HepG2 (cell line): ENCODE measurements around the gene SLC5A12. TPM values are rescaled to one million over a fixed set of nuclear protein-coding genes. Genes with fewer than 3 reads are reported as not detected.

Experiments used
- ATAC-seq: fragments of 200-7000 bp; cut with Tn5 transposase; 3 replicates; pipeline ENCODE4 v1.9.1; 2020; ENCODE audit warnings: mild to moderate bottlenecking, moderate library complexity
- BruUV-seq: library from RNA; stranded (reverse); fragments of 400-500 nt; replicated peaks from 2 replicates; lab custom pipeline; 2021; lab: Mats Ljungman, UMichigan
- CTCF ChIA-PET: fragments of 300-600 bp; formaldehyde crosslinking; extraction: SDS; loops from one replicate; lab custom pipeline; 2021; ENCODE audit warnings: low total read pairs, inconsistent platforms, low intra/inter-chr PET ratio; lab: Yijun Ruan, JAX
- POLR2A ChIA-PET: fragments of 350-600 bp; sonication (Branson Sonifier 250); formaldehyde crosslinking; loops from one replicate; lab custom pipeline; 2020; ENCODE audit warnings: antibody characterized with exemption, inconsistent platforms; lab: Yijun Ruan, JAX
- DNase-seq: peaks from one replicate; pipeline ENCODE4 v3.0.0-alpha.2; 2015; ENCODE audit warnings: low spot score
- FAIRE-seq: peaks from 3 replicates; lab custom pipeline; 2011; peaks lifted over from hg19 to GRCh38; lab: Jason Lieb, UNC
- H2AFZ ChIP-seq: one replicate; pipeline ENCODE4 v1.6.1; 2011; ENCODE audit warnings: low read length, inconsistent platforms
- H3K27ac ChIP-seq: fragments of 300-600 bp; 3 replicates; pipeline ENCODE4 v1.8.0; 2011; ENCODE audit warnings: mixed run types, mild to moderate bottlenecking, mixed read lengths, low read length, inconsistent platforms; ENCODE audit not compliant: insufficient read depth; ENCODE audit errors: extremely low read length
- H3K27me3 ChIP-seq, 2 experiments: fragments of 200-600 bp in 1 of 2; 2 replicates in 1 of 2; 3 replicates in 1 of 2; pipeline versions ENCODE4 v1.6.0 to v1.8.0; 2011; ENCODE audit warnings: low read length in 2 of 2, mild to moderate bottlenecking in 2 of 2, moderate library complexity in 2 of 2, inconsistent platforms in 1 of 2; ENCODE audit not compliant: insufficient read depth in 2 of 2, control insufficient read depth in 1 of 2
- H3K36me3 ChIP-seq, 2 experiments: fragments of 200-600 bp in 1 of 2; replicated peaks in 1 of 2; 2 replicates in 1 of 2; 3 replicates in 1 of 2; pipeline versions ENCODE4 v1.5.1 to v1.8.0; 2011; ENCODE audit warnings: low read length in 2 of 2, inconsistent platforms in 1 of 2; ENCODE audit not compliant: insufficient read depth in 2 of 2, control insufficient read depth in 1 of 2
- H3K4me1 ChIP-seq: 2 replicates; pipeline ENCODE4 v1.5.1; 2012; ENCODE audit warnings: low read length, inconsistent platforms; ENCODE audit not compliant: insufficient read depth
- H3K4me2 ChIP-seq: 2 replicates; pipeline ENCODE4 v1.6.0; 2011; ENCODE audit warnings: low read depth, low read length, inconsistent platforms
- H3K4me3 ChIP-seq, 3 experiments: fragments of 200-600 bp in 1 of 3; sonication (generic), shearing (Covaris generic) in 1 of 3; replicated peaks in 1 of 3; 2 replicates each; pipeline ENCODE4 v1.5.1; 2011 to 2016; ENCODE audit warnings: low read length in 3 of 3, inconsistent platforms in 2 of 3, low read depth in 2 of 3, mild to moderate bottlenecking in 2 of 3, control low read depth in 1 of 3, mixed read lengths in 1 of 3; ENCODE audit not compliant: insufficient read depth in 1 of 3
- H3K79me2 ChIP-seq: one replicate; pipeline ENCODE4 v1.6.1; 2011; ENCODE audit warnings: low read length, inconsistent platforms; ENCODE audit not compliant: insufficient read depth
- H3K9ac ChIP-seq: 2 replicates; pipeline ENCODE4 v1.6.0; 2011; ENCODE audit warnings: mild to moderate bottlenecking, low read depth, low read length, inconsistent platforms; ENCODE audit not compliant: insufficient read depth
- H3K9me3 ChIP-seq: 2 replicates; pipeline ENCODE4 v1.5.1; 2012; ENCODE audit warnings: mild to moderate bottlenecking, low read length
- H4K20me1 ChIP-seq: 2 replicates; pipeline ENCODE4 v1.6.0; 2011; ENCODE audit warnings: inconsistent platforms, mild to moderate bottlenecking, low read length, moderate library complexity; ENCODE audit not compliant: insufficient read depth
- ARNT2 ChIP-seq: sonication (generic); formaldehyde crosslinking; IDR thresholded peaks from 2 replicates; pipeline ENCODE4 v1.8.0; 2022; ENCODE audit warnings: mild to moderate bottlenecking, low read depth, missing genetic modification reagents, moderate library complexity
- CEBPB ChIP-seq: IDR thresholded peaks from 2 replicates; pipeline ENCODE4 v1.6.1; 2011; ENCODE audit warnings: low read depth, low read length, improper control_type of control experiment, borderline replicate concordance
- FLYWCH1 ChIP-seq: sonication (generic); formaldehyde crosslinking; IDR thresholded peaks from 2 replicates; pipeline ENCODE4 v1.8.1; 2023; ENCODE audit warnings: mild to moderate bottlenecking, missing genetic modification reagents
- GABPB1 ChIP-seq: IDR thresholded peaks from 2 replicates; pipeline ENCODE4 v1.6.1; 2016; ENCODE audit warnings: mild to moderate bottlenecking, missing genetic modification reagents, moderate library complexity, missing compliant biosample characterization
- HDAC2 ChIP-seq: sonication (generic); formaldehyde crosslinking; IDR thresholded peaks from 2 replicates; pipeline ENCODE4 v1.4.0; 2020; ENCODE audit warnings: missing genetic modification reagents
- KDM3A ChIP-seq: IDR thresholded peaks from 2 replicates; pipeline ENCODE4 v1.6.1; 2018; ENCODE audit warnings: low read depth, missing compliant biosample characterization
- MLLT10 ChIP-seq: sonication (generic); formaldehyde crosslinking; IDR thresholded peaks from 2 replicates; pipeline ENCODE4 v1.4.0; 2020; ENCODE audit warnings: missing genetic modification reagents
- NKX3-1 ChIP-seq: sonication (generic); formaldehyde crosslinking; IDR thresholded peaks from 2 replicates; pipeline ENCODE4 v1.5.0; 2020; ENCODE audit warnings: missing genetic modification reagents
- NR0B2 ChIP-seq: sonication (generic); formaldehyde crosslinking; IDR thresholded peaks from 2 replicates; pipeline ENCODE4 v1.4.0; 2020; ENCODE audit warnings: mild to moderate bottlenecking, missing genetic modification reagents
- PAWR ChIP-seq: sonication (generic); formaldehyde crosslinking; IDR thresholded peaks from 2 replicates; pipeline ENCODE4 v1.4.0; 2020; ENCODE audit warnings: missing genetic modification reagents, mild to moderate bottlenecking, borderline replicate concordance
- SATB2 ChIP-seq: sonication (generic); formaldehyde crosslinking; IDR thresholded peaks from 2 replicates; pipeline ENCODE4 v1.5.0; 2020; ENCODE audit warnings: missing genetic modification reagents
- ZFAT ChIP-seq: sonication (generic); formaldehyde crosslinking; conservative IDR thresholded peaks from 2 replicates; pipeline ENCODE4 v1.8.1; 2023; ENCODE audit warnings: missing genetic modification reagents, inconsistent platforms
- ZNF274 ChIP-seq: sonication (generic); formaldehyde crosslinking; IDR thresholded peaks from 2 replicates; pipeline ENCODE4 v1.5.1; 2020; ENCODE audit warnings: mild to moderate bottlenecking, missing genetic modification reagents
- ZNF629 ChIP-seq: sonication (generic); formaldehyde crosslinking; conservative IDR thresholded peaks from 2 replicates; pipeline ENCODE4 v1.5.0; 2020; ENCODE audit warnings: missing genetic modification reagents
- WGBS: methylation state at CpG from one replicate; pipeline ENCODE4 v1.1.6; 2017; ENCODE audit warnings: low lambda C conversion rate; 5-methylcytosine and 5-hydroxymethylcytosine counted together
- in situ Hi-C: cut with HindIII; loops from 2 replicates; pipeline ENCODE4 v1.10.0; 2017; ENCODE audit warnings: low pct_unique_long_range_greater_than_20kb; ENCODE audit not compliant: extremely low pct_ligation_motif_present
- intact Hi-C: fragments of 100-400 bp; cut with micrococcal nuclease; formaldehyde crosslinking; loops from one replicate; pipeline ENCODE4 v1.10.0; 2022; ENCODE audit not compliant: unreplicated experiment
- polyA plus RNA-seq, 8 experiments: library from polyadenylated mRNA; depleted of rRNA in 3 of 8; stranded (reverse) in 7 of 8; unstranded in 1 of 8; fragments of >200 nt; fragmentation: Illumina TruSeq in 4 of 8; extraction: Trizol in 4 of 8; gene quantifications; 2 replicates each; pipeline versions ENCODE4 v1.2.1 to v1.2.3, GENCODE V29; 2011 to 2016; ENCODE audit warnings: low read depth in 4 of 8, missing spikeins in 1 of 8, mixed read lengths in 1 of 8; ENCODE audit not compliant: insufficient read depth in 1 of 8
- total RNA-seq, 5 experiments: library from RNA; depleted of rRNA; stranded (reverse); fragments of >200 nt; fragmentation: Illumina TruSeq; extraction: Trizol; gene quantifications; 2 replicates each; pipeline ENCODE4 v1.2.3, GENCODE V29; 2016; ENCODE audit warnings: low read depth in 1 of 5

SLC5A12 gene
- total and polyA plus RNA-seq, 2 of the 13 experiments (the other 11 are each of a cell fraction or from before 2014, with no cell fraction given) = not detected

- Histone ChIP-seq H4K20me1 (no peaks in the 10 kb centered on the region), H3K4me3 (no peak overlapping the region), H2AFZ (no peak overlapping the region), H3K4me2 (no peak overlapping the region), H3K9me3 (no peaks in the 10 kb centered on the region), H3K27ac (no peak overlapping the region), H3K79me2 (no peaks in the 10 kb centered on the region), H3K4me1 (no peaks in the 10 kb centered on the region), H3K27me3 (no peaks in the 10 kb centered on the region), H3K36me3 (no peaks in the 10 kb centered on the region), H3K9ac (no peak overlapping the region)
- TF ChIP-seq PAWR (CRISPR knock-in tag) = no peak
- TF ChIP-seq MLLT10 (CRISPR knock-in tag) = no peak
- TF ChIP-seq GABPB1 (CRISPR knock-in tag) = no peak
- no peak for TF ChIP-seq SATB2
- no peak for TF ChIP-seq CEBPB
- TF ChIP-seq FLYWCH1 (CRISPR knock-in tag) = no peak
- TF ChIP-seq HDAC2 (CRISPR knock-in tag) = no peak
- no peak for TF ChIP-seq NR0B2 (CRISPR knock-in tag)
- TF ChIP-seq ZNF629 (CRISPR knock-in tag) = no peak
- TF ChIP-seq ZNF274 (CRISPR knock-in tag) = no peak
- TF ChIP-seq KDM3A (CRISPR knock-in tag) = no peak
- no peak for TF ChIP-seq NKX3-1
- TF ChIP-seq ZFAT = no peak
- no peak for TF ChIP-seq ARNT2 (CRISPR knock-in tag)
- no peak for ATAC-seq
- intact Hi-C loops = no loop called here
- no TSS peak for BruUV-seq
- no peak for DNase-seq
- ChIA-PET CTCF (no interaction called here), POLR2A (no interaction called here)
- no peak for FAIRE-seq
- in situ Hi-C loops = no loop called here
- 45% methylated on average over 2 of the region's 2 CpGs for WGBS
Measured at GRCh38 chr11:26622181-26622580, 99.7 kb downstream of the SLC5A12 start.
